ENCODE measurements around the gene RAB33B.
A peak's percentile ranks its signal among the peaks of the same experiment; 100 is the strongest.
"Not testable (repeated sequence)": the region's sequence is repeated elsewhere in the genome, so short reads cannot be mapped to it uniquely, and the experiment has no call there.

The RAB33B gene

GRCh38 chr4:139454111-139455045, at the start of gene RAB33B:
TSS of gene RAB33B (plus strand) at chr4:139454121. CDS start at chr4:139454196, 75 bp downstream.
- DNase-seq (ENCODE audit: low read depth in 2 of 2): no peak

GRCh38 chr4:139410312-139410711, 43.6 kb upstream of the RAB33B start:
- no peak for DNase-seq (ENCODE audit: low read depth in 2 of 2)

GRCh38 chr4:139414671-139415210, 39.2 kb upstream of the RAB33B start:
- not testable (repeated sequence) for DNase-seq (ENCODE audit: low read depth in 2 of 2)

GRCh38 chr4:139416073-139416673, 37.7 kb upstream of the RAB33B start:
- DNase-seq (ENCODE audit: low read depth in 2 of 2): peak in 1 of 2 experiments; percentile 8

GRCh38 chr4:139419388-139419914, 34.5 kb upstream of the RAB33B start:
- DNase-seq (ENCODE audit: low read depth in 2 of 2): peak; percentile 68 to 69

- no peak for DNase-seq (ENCODE audit: low read depth in 2 of 2)
Observed at GRCh38 chr4:139420652-139421051, 33.3 kb upstream of the RAB33B start.

- no peak for DNase-seq (ENCODE audit: low read depth in 2 of 2)
Observed at GRCh38 chr4:139436122-139436521, 17.8 kb upstream of the RAB33B start.

GRCh38 chr4:139438141-139438540, 15.8 kb upstream of the RAB33B start:
- DNase-seq (ENCODE audit: low read depth in 2 of 2): no peak

- no peak for DNase-seq (ENCODE audit: low read depth in 2 of 2)
Observed at GRCh38 chr4:139441029-139441428, 12.9 kb upstream of the RAB33B start.

- no peak for DNase-seq (ENCODE audit: low read depth in 2 of 2)
Observed at GRCh38 chr4:139443661-139444060, 10.3 kb upstream of the RAB33B start.

GRCh38 chr4:139444881-139445280, 9.0 kb upstream of the RAB33B start:
- DNase-seq (ENCODE audit: low read depth in 2 of 2): not testable (repeated sequence)

- DNase-seq (ENCODE audit: low read depth in 2 of 2): not testable (repeated sequence)
Observed at GRCh38 chr4:139447078-139447477, 6.8 kb upstream of the RAB33B start.

GRCh38 chr4:139450586-139450985, 3.3 kb upstream of the RAB33B start:
- no peak for DNase-seq (ENCODE audit: low read depth in 2 of 2)

GRCh38 chr4:139451997-139452396, 1.9 kb upstream of the RAB33B start:
- DNase-seq (ENCODE audit: low read depth in 2 of 2): no peak

GRCh38 chr4:139453041-139453370, 915 bp upstream of the RAB33B start:
- DNase-seq (ENCODE audit: low read depth in 2 of 2): no peak

GRCh38 chr4:139453371-139454110, 380 bp upstream of the RAB33B start:
- peak; percentile 94 for DNase-seq (ENCODE audit: low read depth in 2 of 2)

- DNase-seq (ENCODE audit: low read depth in 2 of 2): no peak
Observed at GRCh38 chr4:139455126-139455538, 1.2 kb downstream of the RAB33B start.

- DNase-seq (ENCODE audit: low read depth in 2 of 2): no peak
Observed at GRCh38 chr4:139457318-139457717, 3.4 kb downstream of the RAB33B start.

GRCh38 chr4:139458543-139458942, 4.6 kb downstream of the RAB33B start:
- DNase-seq (ENCODE audit: low read depth in 2 of 2): no peak

- no peak for DNase-seq (ENCODE audit: low read depth in 2 of 2)
Observed at GRCh38 chr4:139458999-139459398, 5.1 kb downstream of the RAB33B start.

- DNase-seq (ENCODE audit: low read depth in 2 of 2): no peak
Observed at GRCh38 chr4:139460565-139460964, 6.6 kb downstream of the RAB33B start.
